ENCODE data around the gene PGM3. TPM values are rescaled to one million over a fixed set of nuclear protein-coding genes. Genes with fewer than 3 reads are reported as not detected.

Gene PGM3
- total RNA-seq, 1 donor from 2014 or later = 77.1 TPM

DNA sequence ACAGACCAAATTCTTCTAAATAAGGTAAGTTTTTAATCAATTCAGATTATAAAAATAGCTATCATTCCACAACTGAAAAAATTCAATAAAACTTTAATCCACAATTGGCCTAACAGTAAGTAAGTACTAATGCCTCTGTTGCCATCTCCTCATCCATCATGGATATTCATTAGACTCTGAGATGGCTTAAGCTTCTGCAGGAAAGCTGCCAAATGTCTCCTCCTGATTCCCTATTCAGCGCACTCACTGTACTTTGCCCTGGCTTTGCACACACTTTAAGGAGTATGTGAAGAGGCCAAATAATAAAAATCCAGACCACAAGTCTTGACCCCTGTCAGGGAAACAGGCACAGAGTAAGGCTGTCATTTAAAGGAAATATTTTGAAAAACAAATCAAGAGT, 23.6 kb downstream of the PGM3 start:
- Mint-ChIP-seq H3K27ac (ENCODE audit: unreplicated experiment) (no peak overlapping the region), H3K36me3 (ENCODE audit: unreplicated experiment) (no peaks in the 10 kb centered on the region), H3K9me3 (ENCODE audit: unreplicated experiment) (no peaks in the 10 kb centered on the region), H3K4me3 (ENCODE audit: unreplicated experiment) (no peak overlapping the region), H3K27me3 (ENCODE audit: unreplicated experiment) (peaks cover 2% of the 10 kb centered on the region), H3K4me1 (ENCODE audit: low read depth, unreplicated experiment) (no peaks in the 10 kb centered on the region)
- TF ChIP-seq, protein P1, sequence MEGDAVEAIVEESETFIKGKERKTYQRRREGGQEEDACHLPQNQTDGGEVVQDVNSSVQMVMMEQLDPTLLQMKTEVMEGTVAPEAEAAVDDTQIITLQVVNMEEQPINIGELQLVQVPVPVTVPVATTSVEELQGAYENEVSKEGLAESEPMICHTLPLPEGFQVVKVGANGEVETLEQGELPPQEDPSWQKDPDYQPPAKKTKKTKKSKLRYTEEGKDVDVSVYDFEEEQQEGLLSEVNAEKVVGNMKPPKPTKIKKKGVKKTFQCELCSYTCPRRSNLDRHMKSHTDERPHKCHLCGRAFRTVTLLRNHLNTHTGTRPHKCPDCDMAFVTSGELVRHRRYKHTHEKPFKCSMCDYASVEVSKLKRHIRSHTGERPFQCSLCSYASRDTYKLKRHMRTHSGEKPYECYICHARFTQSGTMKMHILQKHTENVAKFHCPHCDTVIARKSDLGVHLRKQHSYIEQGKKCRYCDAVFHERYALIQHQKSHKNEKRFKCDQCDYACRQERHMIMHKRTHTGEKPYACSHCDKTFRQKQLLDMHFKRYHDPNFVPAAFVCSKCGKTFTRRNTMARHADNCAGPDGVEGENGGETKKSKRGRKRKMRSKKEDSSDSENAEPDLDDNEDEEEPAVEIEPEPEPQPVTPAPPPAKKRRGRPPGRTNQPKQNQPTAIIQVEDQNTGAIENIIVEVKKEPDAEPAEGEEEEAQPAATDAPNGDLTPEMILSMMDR (IDR thresholded peaks at IDR 0.05; ENCODE audit: partially characterized antibody, unreplicated experiment) = no peak
- DNase-seq = no peak

DNA sequence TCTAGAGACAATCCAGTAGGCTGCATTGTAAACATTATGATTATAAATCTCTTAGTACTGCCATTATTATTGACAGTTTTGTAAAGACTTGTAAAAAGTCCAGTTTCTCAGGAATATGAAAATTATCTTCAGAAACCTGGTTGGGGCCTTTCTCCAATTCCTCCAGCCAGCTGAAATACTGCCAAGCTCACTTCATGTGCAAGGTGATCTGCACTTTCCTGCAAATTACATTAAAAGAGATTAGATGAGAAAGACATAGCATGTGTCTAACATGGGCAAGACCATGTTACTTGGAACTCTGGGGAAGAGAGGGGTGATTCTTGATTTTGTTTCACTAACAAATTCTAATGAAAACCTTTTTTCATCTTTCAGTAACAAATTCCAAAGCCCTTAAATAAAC, 24.0 kb downstream of the PGM3 start:
- H3K9me3 Mint-ChIP-seq (ENCODE audit: unreplicated experiment) = no peaks in the 10 kb centered on the region
- TF ChIP-seq, protein P1 (IDR thresholded peaks at IDR 0.05; ENCODE audit: partially characterized antibody, unreplicated experiment) = no peak
- H3K4me1 Mint-ChIP-seq (ENCODE audit: low read depth, unreplicated experiment) = no peaks in the 10 kb centered on the region
- no peak for DNase-seq
- H3K27me3 Mint-ChIP-seq (ENCODE audit: unreplicated experiment) = peaks cover 2% of the 10 kb centered on the region
- H3K36me3 Mint-ChIP-seq (ENCODE audit: unreplicated experiment) = no peaks in the 10 kb centered on the region
- no peak overlapping the region for H3K4me3 Mint-ChIP-seq (ENCODE audit: unreplicated experiment)
- no peak overlapping the region for H3K27ac Mint-ChIP-seq (ENCODE audit: unreplicated experiment)

DNA sequence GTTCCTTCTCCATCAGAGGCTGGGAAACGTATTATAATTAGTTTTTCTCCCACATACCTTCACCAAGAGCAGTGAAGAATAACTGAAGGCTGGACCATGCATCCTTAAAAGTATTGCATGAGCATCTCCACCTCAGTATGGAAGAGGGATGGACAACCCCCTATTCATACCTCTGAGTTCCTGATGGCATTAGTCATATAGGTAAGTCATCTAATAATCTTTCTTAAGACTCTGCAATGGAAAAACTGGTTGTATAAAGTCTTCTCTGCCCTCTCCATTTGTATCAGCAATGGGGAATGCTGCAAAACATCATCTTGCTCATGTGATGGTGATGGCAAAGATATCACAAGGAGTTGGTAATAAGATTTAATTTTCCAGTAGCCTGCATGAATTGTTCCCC, 24.5 kb downstream of the PGM3 start:
- no peaks in the 10 kb centered on the region for H3K4me1 Mint-ChIP-seq (ENCODE audit: low read depth, unreplicated experiment)
- H3K27me3 Mint-ChIP-seq (ENCODE audit: unreplicated experiment) = peaks cover 2% of the 10 kb centered on the region
- no peak overlapping the region for H3K4me3 Mint-ChIP-seq (ENCODE audit: unreplicated experiment)
- DNase-seq = no peak
- H3K36me3 Mint-ChIP-seq (ENCODE audit: unreplicated experiment) = no peaks in the 10 kb centered on the region
- no peak overlapping the region for H3K27ac Mint-ChIP-seq (ENCODE audit: unreplicated experiment)
- no peaks in the 10 kb centered on the region for H3K9me3 Mint-ChIP-seq (ENCODE audit: unreplicated experiment)
- TF ChIP-seq, protein P1 (IDR thresholded peaks at IDR 0.05; ENCODE audit: partially characterized antibody, unreplicated experiment) = no peak

DNA sequence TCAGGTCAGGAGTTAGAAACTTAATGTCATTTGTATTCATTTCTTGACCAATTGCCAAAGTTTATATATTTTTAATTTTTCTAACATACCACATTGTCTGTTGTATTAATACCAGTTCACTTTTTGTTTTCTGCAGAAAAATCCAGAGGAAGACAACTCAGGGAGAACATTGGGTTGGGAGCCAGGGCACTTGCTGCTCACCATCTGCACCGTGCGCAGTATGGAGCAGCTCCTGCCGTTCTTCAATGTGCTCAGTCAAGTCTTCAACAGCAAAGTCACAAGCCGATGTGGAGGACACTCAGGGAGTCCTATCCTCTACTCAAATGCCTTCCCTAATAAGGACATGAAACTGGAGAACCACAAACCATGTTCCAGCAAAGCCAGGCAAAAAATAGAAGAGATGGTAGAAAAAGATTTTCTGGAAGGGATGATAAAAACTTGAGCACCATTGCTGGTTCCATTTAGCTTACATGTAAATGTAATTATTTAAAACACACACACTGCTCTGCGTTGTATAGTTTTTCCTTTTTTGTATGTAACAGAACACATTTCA, 25.3 kb downstream of the PGM3 start:
- Mint-ChIP-seq H3K27ac (ENCODE audit: unreplicated experiment) (no peak overlapping the region), H3K4me3 (ENCODE audit: unreplicated experiment) (no peak overlapping the region), H3K36me3 (ENCODE audit: unreplicated experiment) (no peaks in the 10 kb centered on the region), H3K4me1 (ENCODE audit: low read depth, unreplicated experiment) (no peaks in the 10 kb centered on the region), H3K27me3 (ENCODE audit: unreplicated experiment) (peaks cover 2% of the 10 kb centered on the region), H3K9me3 (ENCODE audit: unreplicated experiment) (no peaks in the 10 kb centered on the region)
- no peak for DNase-seq
- TF ChIP-seq, protein P1 (IDR thresholded peaks at IDR 0.05; ENCODE audit: partially characterized antibody, unreplicated experiment) = no peak

DNA sequence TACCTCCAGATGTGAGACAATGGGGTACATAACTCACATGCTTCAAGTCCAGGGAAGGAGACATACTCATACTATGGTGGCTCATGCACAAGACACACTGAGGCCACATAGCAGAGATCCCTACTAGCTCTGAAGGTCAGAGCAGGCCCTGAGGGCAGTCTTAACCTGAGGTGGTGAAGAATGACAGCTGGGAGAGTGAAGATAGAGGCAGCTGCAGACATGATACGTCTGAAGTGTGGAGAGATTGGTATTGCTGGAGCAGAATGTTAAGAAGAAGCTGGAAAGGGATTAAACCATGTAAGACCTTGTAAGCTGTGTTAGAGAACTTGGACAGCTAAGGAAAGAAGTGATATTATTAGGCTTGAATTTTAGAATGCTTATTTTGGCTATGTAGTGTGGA, 32.9 kb downstream of the PGM3 start:
- TF ChIP-seq, protein P1 (IDR thresholded peaks at IDR 0.05; ENCODE audit: partially characterized antibody, unreplicated experiment) = no peak
- Mint-ChIP-seq H3K4me3 (ENCODE audit: unreplicated experiment) (no peak overlapping the region), H3K27me3 (ENCODE audit: unreplicated experiment) (peaks cover 1% of the 10 kb centered on the region), H3K9me3 (ENCODE audit: unreplicated experiment) (no peaks in the 10 kb centered on the region), H3K36me3 (ENCODE audit: unreplicated experiment) (no peaks in the 10 kb centered on the region), H3K4me1 (ENCODE audit: low read depth, unreplicated experiment) (peaks cover 19% of the 10 kb centered on the region), H3K27ac (ENCODE audit: unreplicated experiment) (peak overlapping the region; percentile 3)
- no peak for DNase-seq
